HK-2 (cell line): ENCODE measurements around the gene PLXNB1.
A peak's percentile ranks its signal among the peaks of the same experiment; 100 is the strongest.

Experiments
- DNase-seq: peaks from one replicate; pipeline ENCODE4 v3.0.0-alpha.2; 2018; ENCODE audit not compliant: unreplicated experiment

PLXNB1 gene

DNA sequence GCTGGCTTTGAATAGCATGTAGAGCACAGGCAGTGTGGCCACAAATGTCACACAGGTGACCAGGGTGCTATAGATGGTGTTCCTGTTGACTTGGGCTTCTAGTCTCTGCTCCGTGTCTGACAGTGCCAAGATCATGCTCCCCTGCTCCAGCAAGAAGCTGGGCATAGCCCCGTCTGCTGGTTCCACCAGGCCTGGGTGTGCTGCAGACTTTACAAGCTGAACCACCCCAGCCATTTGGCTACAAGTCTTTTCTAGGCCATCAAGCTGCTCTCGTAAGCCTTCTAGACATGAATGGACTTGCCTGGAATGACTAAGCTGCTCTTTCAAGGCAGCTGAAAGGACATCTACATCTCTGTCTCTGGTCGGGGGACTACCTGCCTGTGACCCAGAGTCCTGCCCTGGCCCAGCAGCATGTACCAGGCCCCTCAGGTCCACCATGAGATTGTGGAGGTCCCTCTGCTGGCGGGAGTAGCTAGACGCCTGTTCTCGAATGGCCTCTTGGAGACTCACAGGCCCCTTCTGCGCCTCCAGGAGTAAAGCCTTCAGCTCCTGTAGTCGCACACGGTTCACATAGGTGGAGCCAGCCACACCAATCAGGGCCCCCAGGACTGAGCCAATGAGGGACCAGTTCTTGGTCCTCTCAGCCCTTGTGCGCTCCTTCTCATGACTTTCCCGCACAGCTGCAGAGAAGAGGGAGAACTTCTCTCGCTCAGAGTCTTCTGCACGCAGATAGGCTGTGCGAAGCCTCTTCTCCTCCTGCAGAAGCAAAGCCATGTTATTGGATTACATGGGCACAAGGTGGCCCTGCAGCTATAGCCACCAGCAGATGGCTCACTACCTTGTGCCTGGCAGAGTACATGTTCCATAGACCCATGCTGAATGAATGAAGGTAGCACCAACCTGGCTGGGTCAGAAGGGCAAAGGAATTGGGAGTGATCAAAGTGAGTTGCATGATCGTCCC is 2.8 kb upstream of the PLXNB1 start:
- no peak for DNase-seq

DNA sequence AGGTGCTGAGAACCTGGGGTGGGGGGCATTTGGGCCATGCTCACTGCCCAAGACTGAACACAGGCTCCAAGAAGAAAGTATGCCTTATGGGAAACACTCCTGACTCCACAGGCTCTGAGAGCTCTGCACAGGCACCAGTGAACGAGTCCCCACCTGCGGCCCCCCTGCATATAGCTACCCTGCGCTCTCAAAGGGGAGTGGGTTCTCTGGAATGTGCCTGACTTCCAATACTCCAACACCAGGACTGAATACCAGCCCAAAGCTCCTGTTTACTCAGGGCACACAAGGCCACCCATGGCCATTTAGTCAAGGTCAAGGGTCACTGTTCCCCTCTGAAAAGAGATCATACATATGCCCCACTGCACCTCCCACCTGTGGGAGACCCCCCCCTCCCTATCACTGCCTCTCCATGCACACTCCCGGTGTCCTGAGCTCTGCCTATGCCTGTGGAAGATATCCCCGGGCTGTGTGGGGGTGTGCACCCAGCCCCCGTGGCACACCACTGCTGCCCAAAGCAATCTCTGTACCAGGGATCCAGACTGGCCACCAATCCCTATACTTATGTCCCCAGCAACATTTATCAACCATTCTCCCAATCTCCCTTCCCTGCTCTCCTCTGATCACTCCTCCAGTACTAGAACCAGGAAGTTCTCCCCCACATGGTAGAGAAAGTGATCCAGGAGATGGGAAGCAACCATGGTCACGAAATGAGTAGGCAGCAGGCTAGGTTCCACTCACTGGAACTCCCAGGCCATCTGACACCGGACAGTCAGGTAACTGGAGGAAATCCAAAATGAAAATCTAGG is 1.5 kb upstream of the PLXNB1 start:
- DNase-seq = no peak

DNA sequence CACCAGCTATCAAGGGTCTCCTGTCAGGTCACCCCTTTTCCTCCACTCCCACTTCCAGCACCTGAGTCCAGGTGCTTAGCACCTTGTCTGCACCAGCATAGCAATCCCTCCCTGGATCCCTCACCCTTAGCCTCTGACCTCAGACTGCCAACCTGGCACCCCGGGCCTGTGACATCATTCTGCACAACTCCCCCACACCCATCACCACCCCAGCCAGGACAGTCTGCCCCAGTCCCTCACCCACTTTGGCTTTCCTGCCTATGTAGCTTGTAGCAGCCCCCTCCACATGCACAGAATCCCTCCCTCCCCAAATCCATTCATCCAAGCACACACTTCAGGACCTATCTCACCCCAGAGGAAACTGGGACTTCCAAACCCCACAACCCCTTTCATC is 819 bp upstream of the PLXNB1 start:
- DNase-seq = no peak

DNA sequence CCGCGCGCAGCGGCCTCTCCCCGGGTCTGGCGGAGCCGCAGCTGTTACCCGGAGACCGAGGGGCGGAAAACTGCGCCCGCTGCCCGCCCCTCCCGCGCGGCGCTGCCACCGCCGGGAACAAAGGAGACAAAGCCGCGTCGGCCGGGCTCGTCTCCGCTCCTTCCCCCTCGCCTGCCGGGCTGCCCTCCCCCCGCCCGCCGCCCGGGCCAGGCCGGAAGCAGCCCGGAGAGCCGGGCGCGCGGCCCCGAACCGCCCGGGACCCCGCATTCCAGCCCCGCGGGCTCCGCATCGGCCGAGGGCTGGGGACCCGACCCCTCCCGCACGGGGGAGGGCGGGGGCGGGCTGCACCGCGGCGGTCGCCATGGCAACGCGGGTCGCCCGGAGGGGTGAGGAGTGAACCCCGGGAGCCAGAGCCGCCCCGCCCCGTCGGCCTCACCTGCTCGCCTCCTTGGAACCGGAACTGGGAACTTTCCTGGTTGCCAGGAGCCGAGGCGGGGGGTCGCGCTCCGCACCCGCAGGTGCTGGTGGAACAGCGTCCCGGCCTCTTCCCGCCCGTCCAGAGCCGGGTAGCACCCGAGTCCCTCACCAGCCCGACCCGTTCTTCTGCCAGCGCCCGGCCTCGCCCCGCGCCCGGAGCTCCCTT is 448 bp downstream of the PLXNB1 start:
- peak; percentile 50 for DNase-seq

DNA sequence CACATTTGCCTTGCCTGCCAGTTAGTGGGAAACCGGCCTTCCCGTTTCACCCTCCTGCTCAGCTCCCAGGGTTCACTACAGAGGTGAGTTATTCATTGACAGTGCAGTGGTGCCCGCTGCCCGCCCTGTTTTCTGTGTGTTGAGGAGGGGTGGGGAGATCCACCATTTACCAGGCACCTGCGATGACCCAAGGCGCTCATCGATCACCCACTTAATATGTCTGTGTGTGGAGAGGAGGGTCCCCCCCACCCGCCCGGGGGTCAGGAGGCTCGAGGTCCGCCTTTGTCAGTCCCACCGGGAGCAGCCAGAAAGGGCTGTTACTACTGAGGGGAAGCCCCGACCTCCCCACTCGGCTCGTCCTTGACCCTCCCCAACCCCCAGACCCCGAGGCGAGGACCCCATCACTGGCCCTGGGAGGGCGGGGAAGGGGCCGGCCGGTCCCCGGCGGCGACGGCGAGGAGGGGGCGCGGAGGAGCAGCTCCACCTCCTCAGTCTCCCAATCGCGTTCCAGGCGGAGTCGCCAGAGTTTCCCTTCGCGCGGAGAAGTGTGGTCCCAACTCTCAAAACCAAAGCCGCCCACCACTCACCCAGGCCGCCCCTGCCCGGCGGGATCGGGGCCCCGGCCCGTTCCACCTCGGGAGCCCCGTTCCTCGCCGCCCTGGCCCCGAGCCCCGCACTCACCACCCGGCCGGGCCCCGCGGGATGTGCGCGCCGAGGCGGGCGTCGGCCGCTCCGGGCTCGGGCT is 1.1 kb downstream of the PLXNB1 start:
- peak; percentile 65 for DNase-seq

DNA sequence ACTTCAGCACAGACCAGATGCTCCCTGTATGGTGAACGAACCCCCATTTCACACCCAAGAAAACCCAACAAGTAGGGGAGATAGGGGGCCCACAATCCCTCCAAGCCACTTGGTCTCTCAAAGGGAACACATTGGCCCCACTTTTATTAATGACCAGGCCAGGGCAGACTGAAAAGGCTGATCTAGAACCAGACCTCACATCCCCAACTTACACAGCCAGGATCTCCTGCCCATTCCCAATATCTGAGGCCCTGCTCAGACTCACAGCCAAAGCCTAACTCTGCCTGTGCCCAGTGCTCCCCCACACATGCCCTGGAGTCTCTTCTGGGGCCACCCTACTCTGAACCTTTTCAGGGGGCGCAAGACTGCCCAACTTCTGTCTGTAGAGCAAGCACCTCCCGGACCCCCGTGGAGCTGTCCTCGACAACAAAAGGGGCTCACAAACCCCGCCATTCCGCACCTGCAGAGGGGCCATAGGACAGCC is 1.8 kb downstream of the PLXNB1 start:
- DNase-seq = no peak

DNA sequence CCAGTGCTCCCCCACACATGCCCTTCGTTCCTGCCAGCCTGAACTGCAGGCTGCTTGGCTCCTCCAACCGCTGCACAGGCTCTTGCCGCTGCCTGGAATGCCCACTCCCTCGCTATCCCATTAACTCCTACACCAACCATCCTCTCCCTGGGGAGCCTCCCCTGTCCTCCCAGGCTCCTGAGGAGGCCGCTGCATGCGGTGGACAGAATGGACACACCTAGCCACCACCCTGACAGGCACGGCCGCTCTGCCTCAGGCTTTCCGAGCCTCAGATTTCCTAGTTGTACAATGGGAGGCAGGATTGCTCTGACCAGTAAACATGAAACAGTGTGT is 2.3 kb downstream of the PLXNB1 start:
- no peak for DNase-seq

DNA sequence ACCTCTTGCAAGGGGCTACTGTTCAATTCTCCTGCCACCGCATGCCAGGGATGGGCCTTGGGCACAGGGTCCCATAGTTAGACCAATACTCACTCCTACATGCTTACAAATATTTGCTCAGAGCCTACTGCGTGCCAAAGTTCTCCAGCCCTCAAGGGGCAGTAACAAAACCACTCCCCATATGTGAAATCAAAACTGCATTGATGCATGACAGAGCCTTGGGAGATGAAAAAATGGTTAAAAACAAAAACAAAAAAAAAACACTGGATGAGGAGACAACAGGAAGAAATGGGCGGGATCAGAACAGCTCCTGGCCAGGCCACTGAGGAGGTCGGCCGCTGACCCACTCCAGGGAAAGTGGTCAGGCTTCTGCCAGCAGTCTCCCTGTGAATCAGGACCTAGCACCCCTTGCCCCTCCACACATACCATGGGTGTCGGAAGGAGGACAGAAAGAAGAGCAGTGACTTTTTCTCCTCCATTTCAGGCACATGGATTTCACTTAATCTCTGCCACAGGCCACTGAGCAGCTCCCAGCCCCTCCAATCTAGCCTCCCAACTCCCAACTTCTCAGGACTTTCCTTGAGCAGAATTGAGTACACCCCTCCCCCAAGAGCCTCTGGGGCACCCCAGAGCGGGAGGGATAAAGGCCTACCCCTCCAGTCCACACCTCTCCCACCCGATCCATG is 2.8 kb downstream of the PLXNB1 start:
- DNase-seq = no peak

DNA sequence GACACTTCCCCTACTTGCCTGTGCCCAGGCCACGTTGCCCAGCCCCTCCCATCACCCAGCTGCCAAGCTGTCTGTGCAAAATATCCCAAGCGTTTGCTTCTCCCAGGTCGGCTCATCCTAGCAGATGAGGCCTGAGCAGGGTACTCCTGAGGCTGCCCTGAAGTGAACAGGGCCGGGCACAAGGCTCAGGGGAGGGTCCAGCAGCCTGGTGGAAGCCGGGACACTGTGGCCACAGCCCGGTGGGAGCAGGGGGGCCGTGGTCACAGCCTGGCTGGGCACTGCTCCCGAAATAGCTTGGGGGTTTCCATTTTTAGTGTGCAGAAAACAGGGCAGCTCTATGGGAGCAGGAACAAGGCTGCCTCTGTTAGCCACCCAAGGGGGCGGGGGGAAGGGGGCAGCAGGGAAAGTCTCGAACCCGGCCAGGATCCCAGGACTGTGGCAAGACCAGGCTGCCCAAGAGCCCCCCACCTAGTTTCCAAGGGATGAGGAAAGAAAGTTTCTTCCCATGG is 3.4 kb downstream of the PLXNB1 start:
- no peak for DNase-seq

DNA sequence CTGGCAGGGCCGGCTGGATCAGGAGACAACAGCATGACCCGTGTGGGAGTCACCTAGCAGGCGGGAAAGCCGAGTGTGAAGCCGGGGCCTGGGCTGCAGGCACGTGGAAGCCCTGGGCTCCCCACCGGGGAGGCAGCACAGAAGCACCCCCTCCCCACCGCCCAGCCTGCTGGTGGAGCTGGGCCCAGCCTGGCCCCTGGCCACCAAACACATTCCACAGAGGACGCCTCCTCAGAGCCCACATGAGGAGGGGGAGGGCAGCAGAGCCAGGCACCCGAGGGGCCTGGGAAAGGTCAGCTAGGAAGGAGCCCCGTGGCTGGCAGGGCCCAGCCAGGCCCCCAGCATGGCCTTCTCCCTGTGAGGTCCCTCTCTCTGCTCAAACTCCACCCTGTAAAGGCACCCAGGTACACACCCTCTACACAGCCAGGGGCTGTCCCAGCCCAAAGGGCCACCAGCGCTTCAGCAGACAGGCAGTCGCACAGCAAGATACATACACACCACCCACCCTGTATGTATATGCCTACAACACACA is 4.5 kb downstream of the PLXNB1 start:
- DNase-seq = no peak

DNA sequence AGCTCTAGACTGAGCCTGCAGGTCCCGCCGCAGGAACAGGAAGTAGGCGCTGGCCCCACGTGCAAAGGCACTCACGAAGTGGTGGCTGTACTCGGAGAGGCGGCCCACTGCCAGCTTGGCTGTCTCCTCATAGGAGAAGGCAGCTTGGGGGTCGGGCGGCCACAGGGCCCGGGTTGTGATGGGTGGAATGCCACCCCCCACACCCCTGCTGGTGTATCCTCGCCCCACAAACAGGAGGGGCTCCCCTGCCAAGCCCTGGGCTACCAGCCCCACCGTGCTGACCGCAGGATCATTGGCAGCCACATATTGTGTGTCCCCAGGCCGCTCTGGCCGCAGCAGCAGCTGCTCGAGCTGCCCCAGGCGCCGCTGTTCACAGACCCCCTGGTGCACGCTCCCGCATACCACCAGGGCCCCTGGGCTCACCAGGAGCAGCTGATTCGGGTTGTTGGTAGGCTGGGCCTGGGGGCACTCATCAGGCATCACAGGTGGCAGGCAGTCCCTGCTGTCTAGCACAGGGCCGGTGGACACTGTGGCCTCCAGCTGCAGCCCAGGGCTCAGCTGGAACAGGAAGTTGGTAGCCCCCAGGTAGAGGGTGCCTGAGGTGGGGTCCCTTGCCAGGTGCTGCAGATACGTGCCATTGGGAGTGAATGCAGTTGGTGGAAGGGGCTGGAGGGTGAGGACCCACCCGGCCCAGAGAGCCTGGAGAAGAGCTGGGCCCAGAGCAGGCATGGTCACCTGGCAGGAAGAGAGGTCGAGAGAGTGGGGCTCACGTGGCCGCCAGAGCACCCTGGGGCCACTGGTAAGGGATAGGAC is 5.8 kb downstream of the PLXNB1 start:
- DNase-seq = no peak

DNA sequence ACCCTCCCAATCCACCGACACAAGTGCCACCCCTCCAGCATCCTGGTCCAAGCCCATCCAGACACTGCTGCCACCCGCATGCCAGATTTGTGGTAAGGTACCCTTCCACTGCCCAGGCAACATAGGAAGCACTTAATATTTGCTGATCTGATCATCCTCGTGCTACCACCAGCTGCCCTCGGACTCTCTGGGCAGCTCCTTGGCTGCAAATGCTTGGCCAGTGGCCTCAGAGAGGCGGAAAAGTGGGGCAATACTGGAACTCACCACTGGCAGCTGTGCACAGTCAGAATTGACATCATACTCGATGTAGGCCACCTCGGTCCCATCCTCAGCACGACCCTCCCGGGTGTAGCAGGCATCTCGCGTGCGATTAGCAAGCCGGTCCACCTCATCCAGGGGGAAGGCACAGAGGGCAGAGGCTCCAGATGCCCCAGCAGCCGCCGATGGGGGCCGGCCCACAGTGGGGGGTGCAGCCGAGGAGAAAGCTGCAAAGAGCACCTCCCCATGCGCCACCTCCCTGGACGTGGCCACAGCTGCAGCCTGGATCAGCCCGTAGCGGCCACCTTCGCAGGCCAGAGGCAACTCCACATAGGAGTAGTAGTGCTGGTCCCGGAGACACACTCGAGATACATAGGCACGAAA is 6.5 kb downstream of the PLXNB1 start:
- no peak for DNase-seq

DNA sequence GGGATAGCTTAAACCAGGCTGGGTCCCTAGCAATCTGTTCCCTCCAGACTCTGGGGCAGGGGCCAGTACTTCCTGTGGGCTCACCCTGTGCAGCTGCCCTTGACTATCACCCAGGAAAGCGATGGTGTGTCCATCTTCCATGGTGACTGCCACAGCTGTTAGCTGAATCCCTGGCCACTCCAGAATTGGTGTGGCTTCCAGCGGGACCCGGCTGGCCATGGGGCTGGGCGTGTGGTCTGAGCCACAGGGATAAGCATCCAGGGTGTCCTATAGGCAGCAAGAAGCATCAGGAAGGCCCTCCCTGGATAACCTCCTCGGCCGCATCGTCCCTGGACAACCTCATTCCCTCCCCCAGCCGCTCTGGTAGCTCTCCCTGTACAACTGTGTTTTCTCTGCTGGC is 7.2 kb downstream of the PLXNB1 start:
- DNase-seq = no peak

DNA sequence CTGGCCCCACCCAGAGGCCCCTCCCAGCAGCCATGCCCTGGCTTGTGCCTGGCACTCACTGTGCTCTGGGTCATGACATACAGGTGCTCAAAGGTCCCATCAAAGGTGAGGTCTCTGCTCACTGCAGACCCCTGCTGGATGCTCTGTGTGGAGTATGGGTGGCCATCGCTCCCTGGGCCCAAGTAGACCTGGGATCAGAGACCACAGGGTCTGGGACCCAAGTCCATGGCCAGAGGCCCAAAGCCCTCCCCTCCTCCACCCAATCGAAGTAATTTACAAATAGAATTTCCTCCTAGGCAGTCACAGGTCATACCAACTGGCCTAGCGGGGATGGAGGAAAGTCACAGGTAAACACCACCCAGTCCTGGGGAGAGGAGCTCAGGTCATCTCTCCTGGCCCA is 7.6 kb downstream of the PLXNB1 start:
- no peak for DNase-seq

DNA sequence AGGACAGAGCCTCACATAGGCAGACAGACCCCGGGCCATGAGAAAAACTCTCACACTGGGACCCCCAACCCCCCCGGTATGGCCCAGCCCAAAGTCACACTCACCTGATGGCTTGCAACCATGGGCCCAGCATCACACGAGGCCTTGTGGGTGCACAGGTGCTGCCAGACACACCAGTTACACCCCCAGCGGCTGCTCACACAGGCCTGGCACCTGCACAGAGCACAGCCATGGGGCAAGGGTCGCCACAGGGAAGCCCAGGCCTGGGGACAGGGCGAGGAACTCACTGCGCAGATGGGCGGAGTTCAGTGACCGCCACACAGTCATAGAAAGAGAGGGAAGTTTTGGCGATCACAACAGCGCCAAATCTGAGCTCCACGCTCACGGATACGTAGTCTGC is 9.3 kb downstream of the PLXNB1 start:
- no peak for DNase-seq

DNA sequence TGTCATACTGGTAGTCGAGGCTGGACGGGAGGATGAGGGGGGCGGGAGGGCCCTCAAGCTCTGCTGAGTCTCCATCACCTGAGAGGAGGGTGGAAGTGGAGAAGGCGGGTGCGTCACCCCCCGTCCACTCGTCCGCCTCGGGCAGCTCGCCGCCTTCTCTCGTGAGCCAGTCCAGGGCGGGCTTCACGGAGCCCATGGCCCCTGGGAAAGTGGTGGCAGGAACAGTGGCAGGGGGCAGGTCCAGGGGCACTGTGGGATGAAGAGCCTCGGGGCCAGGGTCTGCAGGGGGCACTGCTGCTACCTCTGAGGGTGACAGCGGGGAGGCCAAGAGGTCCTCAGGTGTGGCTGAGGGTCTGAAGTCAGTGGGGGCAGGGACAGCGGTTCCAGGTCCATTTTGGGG is 10.3 kb downstream of the PLXNB1 start:
- no peak for DNase-seq

DNA sequence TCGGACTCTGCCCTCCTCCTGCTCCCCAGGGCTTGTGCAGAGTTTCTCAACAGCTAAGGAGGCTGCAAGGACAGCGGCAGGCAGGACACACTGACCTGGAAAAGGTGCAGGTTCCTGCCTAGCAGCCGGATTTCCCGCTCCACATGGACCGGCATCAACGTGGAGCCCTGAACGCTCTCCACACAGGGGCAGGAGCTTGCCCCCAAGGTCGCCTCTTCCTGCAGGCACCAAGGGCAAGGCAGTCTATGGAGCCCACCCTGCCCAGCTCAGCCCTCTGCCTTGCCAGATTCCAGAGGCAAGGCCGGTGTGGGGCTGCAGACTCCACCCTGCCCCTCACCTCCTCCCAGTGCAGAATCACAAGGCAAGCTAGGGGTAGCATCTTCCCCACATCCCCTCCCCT is 10.7 kb downstream of the PLXNB1 start:
- no peak for DNase-seq

DNA sequence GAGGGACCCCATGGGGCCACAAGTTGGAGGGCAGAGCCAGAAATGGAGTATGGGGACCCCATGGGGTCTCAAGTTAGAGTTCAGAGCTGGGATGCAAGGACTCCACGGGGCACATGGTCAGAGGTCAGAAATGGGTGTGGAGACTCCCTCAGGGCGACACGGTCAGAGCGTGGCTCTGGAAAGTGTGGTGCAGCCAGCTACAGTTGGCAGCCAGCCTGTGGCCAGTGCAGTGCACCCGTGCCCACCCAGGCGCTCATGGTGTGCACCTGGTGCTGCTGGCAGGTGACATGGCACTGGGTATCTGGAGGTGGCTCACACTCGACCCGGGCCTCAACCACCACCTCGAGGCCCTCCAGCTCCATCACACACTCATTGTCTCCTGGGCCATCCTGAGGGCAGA is 11.2 kb downstream of the PLXNB1 start:
- no peak for DNase-seq

DNA sequence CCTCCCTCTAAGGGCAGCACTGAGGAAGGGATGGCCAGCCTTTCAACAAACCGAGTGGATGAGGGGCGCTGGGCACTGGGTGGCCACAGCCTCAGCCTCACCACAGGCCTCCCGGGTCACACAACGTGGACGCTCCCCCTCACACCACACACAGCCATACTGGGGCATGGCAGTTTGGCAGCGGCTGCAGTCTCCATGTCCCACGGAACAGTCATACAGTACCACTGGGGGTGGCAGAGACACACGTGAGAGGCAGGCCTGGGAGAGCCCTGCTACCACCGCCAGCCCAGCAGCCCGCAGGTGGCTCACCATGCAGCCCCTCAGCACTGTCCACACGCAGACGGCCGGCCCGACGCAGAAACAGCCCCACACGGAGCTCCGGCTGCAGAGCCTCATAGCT is 11.7 kb downstream of the PLXNB1 start:
- DNase-seq = no peak
